Sciatic nerve (tissue), 2 donors: ENCODE data around the gene MAFG. TPM values are rescaled to one million over a fixed set of nuclear protein-coding genes. Genes with fewer than 3 reads are reported as not detected.

Experiments used
- ATAC-seq: fragments of 200-7000 bp; cut with Tn5 transposase; one replicate; pipeline ENCODE4 v1.9.1; 2020; ENCODE audit warnings: mild to moderate bottlenecking, moderate library complexity
- DNase-seq: peaks from one replicate; pipeline ENCODE4 v3.0.0-alpha.2; 2020; ENCODE audit warnings: low spot score
- intact Hi-C: fragments of 100-400 bp; cut with DNase I; formaldehyde crosslinking; loops from one replicate; pipeline ENCODE4 v1.14.2; 2022
- total RNA-seq: library from RNA; stranded (reverse); fragmentation: NEBNext Ultra II Directional; extraction: Animal tissue kit (Norgen Biotek cat#: 25700); gene quantifications from one replicate; pipeline ENCODE4 v1.2.1, GENCODE V29; 2021
- donor health status: DM: no; HTN: no; CAD: no.
- donor health status: DM: no; HTN: no; CAD: no.

MAFG gene
- total RNA-seq, 1 donor from 2014 or later: 27.8 TPM

DNA sequence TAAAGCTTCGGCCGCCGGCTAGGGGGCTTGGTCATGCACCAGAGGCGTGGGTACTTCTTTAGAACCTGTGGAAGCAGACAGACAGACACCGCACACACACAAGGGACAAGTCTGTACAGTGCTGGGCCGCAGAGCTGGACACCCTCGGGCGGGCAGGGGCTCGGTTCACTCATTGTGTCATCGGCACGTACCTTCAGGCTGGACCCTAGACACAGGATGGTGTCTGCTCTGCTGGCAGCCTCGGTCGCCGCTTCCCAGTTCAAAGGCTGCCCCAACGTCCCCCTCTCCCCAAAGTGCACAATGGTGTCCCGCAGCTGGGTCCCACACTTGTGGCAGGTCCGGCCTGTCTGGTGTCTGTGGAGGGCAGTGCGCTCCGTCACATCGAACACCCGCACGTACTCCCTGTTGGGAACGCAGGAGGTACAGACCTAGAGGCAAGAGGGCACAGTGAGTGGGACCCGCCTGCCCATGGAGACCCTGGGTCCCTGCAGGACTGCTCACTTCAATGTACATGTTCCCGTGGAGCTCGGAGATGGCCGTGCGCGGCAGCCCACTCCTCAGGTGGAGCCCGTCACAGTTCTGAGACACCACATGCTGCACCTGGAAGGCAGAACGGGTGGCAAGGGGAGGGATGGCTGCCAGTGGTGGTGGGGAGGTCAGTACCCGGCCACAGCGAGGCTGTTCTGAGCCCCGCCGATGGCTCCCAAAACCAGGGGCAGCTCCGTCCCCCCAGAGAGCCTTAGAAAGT lies 13.3 kb downstream of the MAFG start:
- ATAC-seq (no peak), DNase-seq (no peak)
- intact Hi-C loops: no loop called here

DNA sequence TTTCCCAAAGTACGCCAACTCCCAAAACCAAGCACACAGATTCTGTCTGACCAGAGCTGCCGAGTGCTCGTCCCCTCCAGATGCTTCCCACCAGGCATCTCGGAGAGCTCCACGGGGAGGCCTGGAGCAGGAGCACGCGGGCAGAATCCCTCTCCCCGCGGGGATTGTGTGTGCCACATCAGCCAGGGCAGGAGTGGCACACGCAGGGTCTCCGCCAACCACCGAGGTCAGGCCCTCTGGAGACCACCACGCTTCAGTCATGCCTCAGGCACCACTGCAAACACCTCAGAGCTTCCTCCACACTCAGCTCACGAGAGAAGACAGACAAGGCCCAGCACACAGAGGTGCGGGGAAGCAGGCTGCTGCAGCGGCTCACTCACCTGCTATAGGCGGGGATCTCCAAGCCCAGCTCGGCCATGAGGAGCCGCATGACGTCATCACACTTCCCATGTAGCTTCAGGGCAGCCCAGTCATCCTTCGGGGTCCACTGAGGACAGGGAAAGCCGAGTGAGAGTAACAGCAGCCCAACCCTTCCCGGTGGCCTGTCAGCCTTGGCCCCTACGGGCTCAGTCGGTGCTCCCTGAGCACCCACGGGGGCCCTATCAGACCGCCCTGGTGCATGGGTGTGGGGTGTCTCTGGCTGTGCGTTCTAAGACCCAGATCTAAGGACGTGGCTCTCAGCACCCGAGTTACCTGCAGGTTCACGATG lies 14.0 kb downstream of the MAFG start:
- DNase-seq: no peak
- no peak for ATAC-seq
- intact Hi-C loops: no loop called here

DNA sequence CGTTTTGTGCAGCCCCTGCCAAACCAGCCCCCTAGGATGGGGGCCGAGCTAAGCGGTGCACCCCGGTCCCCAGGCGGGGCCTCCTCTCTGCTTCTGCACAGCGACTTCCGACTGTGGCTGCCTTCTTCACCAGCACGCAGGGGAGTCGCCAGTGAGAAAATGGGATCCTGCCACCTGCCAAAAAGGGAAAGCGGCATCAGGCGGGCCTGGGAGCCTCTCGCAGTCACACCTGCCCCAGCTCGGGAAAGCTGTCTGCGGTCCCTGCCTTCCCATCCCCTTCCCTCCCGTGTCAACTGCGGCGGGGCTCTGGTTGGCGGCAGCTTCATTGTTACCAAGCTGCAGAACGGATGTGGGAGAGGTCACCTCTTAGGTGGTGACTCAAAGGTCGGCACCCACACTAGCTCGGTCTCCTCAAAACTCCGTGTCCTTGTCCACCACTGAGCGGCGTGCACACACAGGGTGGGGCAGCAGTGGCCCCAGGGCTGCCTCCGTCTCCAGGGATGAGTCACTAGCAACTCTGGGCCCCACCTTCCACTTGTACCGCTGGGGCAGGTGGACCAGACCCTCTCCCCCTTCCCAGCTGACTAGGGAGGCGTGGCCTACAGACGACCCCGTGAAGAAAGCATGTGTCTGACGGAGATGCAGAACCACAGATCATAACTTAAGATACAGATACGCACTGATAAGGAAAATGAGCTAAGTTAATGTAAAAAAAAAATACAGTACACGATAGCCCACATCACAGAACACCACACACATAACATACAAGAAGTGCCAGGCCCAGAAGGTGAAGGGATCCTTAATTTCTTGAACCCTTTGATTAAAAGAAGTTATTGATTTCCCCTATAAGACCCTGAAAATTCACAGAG lies 14.9 kb downstream of the MAFG start:
- intact Hi-C loops: no loop called here
- DNase-seq (no peak), ATAC-seq (no peak)

DNA sequence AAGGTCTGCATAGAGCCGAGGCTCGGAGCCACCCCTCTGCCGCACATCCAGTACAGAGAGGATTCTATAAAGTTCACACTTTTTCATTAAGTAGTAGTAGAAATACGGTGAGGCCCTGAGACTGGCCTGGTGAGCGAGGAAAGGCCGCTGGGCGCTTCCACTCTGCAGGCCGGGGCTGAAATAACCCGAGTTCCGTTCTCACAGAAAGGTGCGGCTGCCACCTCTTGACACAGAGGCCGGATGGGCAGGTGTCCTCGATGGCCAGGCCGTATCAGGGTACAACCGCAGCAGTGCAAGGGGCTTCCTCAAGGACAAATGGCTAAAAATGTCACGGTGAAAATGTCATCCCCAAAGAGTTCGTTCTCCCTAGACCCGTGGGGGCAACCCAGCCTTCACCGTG lies 15.6 kb downstream of the MAFG start:
- ATAC-seq (no peak), DNase-seq (no peak)
- intact Hi-C loops: no loop called here

DNA sequence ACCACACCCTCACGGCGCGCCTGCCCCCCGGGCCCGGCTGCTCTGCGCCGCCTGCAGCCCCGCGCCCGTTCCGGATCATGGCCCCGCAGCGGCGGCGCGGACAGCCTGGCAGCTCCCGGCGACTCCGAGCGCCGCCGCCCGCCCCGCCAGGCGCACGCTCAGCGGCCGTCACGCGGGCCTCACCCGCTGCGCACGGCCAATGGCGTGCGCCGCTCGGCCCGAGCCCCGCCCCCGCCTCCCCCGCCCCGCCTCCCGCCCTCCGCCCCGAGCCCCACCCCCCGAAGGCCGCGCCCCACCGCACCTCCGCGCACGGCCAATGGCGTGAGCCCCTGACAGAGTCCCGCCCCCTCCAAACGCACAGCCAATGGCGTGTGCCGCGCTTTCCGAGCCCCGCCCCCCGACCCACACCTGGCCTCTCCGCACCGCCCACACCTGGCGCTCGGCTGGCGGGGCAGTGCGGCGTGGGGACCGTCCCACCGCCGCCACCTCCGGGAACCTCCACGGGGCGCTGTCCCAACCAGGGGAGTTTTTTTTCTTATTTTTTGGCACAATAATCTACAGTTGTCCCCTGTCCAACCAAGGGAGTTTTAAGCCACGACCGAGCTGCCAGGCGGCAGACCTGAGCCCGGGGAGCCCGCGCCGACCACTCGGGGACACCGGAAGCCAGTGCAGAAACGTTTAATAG lies 16.1 kb downstream of the MAFG start, which contains the start of gene PCYT2:
PCYT2 (minus strand) TSS at position 123 of the 685 bp plus-strand sequence; CDS start at position 79, 44 bp downstream.
- DNase-seq (peak; percentile 95), ATAC-seq (peak; percentile 93)
- intact Hi-C loops: no loop called here

DNA sequence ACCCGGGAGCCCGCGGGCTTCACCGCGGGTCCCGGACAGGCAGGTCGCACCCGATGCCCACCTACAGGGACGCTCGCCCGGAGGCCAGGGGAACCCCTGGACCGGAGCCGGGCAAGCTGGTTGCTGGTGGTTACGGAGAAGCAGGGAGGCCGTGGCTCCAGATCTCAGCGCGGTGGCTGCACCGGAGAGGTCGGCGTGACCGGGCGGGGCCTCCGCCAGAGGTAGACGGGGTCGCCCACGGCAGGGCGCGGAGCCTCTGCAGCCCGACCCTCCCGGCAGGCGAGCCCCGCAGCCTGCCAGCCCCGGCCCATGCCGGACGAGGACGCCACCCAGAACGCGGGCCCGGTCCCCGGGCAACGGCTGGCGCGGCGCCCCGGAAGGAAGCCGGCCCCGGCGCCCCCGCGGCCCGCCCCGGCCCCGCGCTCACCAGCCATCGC lies 16.7 kb downstream of the MAFG start:
- intact Hi-C loops: no loop called here
- ATAC-seq: no peak
- DNase-seq: no peak

DNA sequence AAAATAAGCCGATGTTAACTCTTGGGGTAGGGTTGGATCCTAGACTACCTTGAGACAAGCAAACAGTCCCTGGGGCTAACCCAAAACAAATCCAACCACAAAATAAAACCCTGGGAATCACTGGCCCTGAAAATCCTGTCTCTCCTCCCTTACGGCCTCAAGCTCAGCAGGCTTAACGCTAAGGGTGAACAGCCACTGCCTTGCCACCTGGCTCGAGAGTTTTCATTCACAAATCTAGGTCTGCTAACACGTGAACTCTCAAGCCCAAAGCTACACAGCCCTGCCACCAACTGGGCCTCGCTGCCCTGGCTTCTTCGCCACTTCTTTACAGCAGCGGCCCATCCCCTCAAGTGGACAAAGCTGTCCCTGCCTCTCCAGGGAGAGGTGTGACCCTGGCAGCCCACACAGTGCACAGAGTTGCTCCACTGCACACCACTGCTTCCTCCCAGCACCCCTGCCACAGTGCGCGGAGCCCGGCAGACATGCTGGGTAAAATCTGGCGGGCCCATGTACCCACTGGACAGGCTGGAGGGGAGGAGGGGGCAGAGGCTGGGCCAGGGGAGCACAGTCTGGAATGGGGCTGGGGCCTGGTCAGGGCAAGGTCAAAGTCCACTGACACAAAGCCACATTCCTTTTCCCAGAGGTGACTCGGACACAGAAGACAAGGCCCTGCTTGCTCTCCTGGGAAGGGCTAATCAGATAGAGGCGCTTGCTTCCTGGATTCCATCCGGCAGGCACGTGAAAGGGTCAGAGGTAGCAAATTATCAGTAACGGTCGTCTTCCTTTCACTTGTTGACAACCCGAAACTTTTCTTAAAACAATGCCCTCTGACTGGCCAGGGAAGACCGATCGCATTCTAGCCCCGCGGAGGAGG lies 17.3 kb downstream of the MAFG start:
- intact Hi-C loops: no loop called here
- no peak for ATAC-seq

DNA sequence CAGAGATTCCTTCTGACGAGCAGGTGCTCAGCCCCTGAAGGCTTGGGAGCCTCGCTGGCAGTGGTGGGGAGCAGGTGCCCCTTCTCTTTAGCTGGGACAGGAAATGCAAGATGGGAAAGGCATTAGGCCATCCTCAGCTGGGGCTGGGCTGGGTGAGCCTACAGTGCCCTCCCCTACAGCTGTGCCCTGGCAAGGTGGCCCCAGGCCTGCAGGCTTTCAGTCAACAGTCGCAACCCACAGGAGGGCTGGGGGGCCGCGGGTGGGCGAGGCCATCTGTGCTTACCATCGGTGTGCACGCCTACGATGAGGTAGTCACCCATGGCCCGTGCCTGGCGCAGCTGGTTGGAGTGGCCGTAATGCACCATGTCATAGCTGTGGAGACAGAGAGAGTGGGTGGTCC lies 18.3 kb downstream of the MAFG start:
- DNase-seq (no peak), ATAC-seq (no peak)
- intact Hi-C loops: no loop called here

More for the DNA sequence above, 17.3 kb downstream of the MAFG start:
- no peak for DNase-seq

DNA sequence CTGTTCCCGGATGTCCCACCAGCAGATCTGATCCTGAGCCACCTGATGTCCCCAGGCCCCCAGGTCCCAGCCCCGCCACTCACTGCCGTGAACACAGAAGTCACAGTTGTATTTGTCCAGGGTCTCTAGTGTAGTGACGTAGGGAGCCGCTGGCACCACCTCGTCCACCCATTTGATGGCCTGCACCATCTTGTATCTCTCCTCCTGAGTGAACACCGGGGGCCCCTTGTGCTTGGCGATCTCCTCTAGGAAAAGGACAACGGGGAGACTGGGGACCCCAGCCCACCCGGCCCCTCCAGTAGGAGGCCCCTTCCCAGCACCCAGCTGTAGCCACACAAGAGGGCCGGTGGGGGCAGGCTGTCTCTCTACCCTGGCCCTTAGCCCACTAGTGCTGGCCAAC lies 18.7 kb downstream of the MAFG start:
- intact Hi-C loops: no loop called here
- ATAC-seq (no peak), DNase-seq (no peak)

DNA sequence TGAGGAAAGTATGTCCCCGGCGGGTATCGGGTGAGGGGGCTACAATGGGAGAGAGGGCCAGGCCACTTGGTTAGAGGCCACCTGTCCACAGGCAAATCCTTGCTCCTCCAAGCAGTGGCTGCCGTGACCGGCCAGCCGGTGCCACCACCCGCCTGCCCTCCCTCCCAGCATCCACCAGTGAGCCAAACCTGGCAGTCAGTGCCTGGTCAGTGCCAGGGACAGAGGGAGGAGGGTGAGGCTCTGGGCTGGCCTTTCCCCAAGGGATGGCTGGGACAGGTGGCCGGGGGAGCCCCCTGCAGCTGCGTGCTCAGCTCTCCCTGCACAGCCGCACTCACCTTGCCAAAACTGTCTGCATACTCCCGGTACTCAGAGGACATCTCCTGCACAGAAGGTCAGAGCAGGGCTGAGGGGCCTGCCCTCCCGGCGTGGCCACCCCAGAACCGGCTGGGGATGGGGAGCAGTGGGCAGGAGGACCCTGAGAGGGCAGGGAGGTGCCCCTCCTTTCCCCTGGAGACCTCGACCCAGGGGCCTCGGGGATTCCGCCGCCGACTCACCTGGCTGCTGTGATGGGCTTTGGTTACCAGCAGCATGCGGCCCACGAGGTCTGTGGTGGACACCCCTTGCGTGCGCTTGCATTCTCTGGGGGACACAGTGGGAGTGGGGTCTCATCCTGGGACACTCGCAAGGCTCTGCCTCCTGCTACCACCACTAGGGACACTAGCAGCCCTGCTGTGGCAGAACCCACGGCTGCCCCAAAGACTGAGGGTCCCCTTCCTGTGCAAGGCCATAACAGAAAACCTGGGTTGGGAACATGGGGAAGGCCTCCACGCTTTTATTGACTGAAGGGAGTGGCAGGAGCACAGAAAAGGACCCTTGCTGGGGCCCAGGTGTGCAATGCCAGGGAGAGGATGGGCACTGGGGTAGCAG lies 20.1 kb downstream of the MAFG start:
- ATAC-seq (no peak), DNase-seq (no peak)
- intact Hi-C loops: no loop called here

DNA sequence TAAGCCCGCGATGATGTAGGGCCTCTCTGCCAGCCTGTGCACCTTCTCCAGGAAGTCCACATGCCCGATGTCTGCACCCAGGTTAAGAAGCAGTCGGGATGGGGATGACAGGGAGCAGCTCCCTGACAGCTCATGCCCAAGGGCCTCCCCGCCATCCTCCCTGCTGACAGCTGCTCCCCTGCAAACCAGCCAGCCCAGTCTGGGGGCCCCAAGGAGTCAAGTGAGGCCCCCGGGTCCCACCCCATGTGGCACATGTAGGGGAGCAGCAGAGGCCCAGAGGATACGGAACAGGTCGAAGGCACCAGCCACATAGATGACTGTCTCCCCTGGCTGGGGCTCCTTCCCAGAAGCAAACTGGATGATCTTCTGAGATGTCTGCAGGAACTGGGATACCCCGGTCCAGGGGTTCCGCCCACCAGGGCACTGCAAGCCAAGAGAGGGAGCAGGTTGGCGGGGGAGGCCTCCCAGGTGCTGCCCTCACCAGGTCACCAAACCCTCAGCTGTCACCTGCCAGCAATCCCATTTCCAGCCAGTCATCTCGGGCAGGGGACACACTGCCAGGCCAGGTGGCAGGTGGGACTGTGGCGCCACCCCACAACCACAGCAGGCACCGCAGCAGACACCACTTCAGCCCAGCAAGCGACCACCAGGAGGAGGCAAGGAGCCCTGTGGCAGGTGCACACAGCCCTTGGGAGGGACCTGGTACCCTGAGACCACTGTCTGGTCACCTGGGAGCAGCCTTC lies 20.9 kb downstream of the MAFG start:
- no peak for DNase-seq
- no peak for ATAC-seq
- intact Hi-C loops: no loop called here

DNA sequence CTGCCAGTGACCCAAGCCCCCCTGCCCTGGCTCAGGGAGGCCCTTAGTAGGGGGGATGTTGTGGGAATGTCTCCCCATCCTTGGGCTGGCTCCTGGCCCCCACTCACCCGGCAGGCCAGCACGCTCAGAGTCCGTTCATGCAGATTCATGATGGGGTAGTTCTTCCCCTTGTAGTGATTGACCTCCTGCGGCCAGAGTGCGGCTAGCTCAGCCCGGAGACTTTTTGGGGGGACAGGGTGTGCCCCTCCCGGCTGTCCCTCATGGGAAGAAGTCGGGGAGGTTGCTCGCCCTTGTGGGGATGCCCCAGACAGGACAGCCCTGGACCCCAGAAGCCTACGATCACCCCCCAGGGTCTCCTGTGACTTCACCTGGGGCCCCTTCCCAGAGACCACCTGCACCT lies 21.5 kb downstream of the MAFG start:
- DNase-seq (no peak), ATAC-seq (no peak)
- intact Hi-C loops: no loop called here

DNA sequence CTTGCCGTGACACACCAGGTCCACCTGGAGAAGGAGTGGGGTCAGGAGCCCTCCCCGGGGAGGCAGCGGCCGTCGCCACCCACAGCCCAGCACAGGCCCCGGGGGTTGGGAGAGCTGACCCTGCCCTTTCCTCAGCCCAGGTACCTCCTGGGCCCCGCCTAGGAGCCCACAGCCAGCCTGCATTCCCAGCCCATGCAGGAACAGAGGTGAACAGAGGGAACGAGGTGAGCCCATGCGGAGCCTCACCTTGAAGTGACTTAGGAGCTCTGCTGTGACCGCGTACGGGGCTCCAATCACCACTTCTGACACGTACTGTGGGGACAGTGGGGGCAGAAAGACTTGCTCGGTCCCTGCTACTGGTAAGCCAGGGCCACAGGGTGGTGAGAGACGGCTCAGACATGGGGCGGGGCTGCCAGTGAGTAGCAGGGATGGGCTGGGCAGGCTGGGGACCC lies 22.1 kb downstream of the MAFG start:
- intact Hi-C loops: no loop called here
- no peak for ATAC-seq
- DNase-seq: no peak

DNA sequence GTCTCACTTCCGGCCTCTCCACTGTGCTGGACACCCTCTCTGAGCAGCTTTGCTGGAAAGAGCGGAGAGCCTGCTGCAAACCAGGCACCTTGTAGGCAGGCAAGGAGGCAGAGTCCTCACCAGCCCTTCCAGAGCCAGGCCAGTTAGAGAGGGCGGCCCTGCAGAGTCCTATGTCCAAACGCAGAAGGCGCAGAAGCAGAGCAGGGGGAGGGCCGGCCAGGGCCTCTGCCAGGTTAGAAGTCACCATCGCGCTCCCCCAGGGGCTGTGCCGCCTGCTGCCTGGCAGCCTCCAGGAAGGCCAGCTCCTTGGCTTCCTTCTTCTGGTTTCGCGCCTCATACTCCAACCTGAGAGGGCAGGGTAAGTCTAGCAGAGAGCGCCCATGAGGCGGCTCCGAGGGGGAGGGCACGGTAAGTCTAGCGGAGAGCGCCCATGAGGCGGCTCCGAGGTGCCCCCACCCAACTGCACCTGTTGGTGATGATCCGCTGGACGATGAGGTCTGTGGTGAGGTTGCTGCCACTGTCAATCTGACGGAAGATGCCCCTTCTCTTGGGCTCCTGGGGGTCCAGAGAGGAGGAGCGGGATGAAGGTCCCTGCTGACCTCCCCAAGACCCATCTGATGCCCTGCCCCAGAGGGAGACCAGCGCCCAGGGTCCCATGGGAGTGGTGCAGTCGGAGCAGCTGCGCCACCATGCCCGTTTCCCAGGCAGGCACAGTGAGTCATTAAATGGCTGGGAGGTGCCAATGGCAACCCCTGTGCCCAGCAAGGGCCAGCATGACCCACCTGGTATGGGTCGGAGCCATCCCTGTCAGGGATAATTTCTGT lies 22.7 kb downstream of the MAFG start:
- ATAC-seq (no peak), DNase-seq (no peak)
- intact Hi-C loops: no loop called here

DNA sequence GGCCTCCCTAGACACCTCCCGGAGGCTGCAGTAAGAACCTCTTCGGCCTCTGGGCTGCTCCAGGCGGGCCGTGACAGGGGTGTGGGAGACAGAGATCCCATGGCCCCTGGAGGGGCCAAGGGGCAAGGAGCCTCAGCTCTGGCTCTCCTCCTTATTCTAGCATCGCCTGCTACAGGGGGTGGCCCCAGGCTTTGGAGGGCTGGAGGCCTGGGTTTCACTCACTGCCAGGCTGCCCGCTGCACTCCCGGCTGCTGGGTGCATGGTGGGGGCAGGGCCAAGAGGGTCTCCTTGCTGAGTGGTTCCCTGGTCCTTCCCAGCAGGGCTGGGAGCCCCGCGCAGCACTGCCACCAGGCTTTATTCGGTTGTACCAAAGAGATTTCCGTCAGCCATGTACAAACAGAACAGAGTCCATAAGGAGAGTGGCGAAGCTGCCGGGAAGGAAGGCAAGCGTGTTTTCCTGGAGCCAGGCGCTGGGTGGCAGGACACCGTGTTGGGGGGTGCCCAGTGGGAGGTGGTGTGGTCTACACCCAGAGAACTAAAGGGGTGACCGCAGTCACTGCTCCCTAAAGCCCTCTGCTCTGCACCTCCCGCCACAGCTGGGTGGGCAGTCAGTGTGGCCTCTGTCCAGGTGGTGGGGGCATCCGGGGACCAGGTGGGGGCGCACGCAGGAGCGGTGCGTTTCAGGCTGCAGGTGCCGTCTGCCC lies 23.5 kb downstream of the MAFG start:
- intact Hi-C loops: no loop called here
- ATAC-seq (no peak), DNase-seq (no peak)
